OCI-LY3 (cell line): ENCODE data around the gene ACTR8.

Source experiments
- EZH2phosphoT487 ChIP-seq: fragments of 200-600 bp; shearing (Covaris generic); IDR thresholded peaks from 2 replicates; pipeline ENCODE4 v1.6.1; 2018; ENCODE audit warnings: antibody characterized with exemption, mixed run types, low read depth
- TF ChIP-seq, protein P1 (sequence below): fragments of 200-600, 300-600 bp; sonication (generic); IDR thresholded peaks from 2 replicates; pipeline ENCODE4 v1.5.1; 2014; ENCODE audit warnings: antibody characterized with exemption, low read length, low read depth

DNA sequence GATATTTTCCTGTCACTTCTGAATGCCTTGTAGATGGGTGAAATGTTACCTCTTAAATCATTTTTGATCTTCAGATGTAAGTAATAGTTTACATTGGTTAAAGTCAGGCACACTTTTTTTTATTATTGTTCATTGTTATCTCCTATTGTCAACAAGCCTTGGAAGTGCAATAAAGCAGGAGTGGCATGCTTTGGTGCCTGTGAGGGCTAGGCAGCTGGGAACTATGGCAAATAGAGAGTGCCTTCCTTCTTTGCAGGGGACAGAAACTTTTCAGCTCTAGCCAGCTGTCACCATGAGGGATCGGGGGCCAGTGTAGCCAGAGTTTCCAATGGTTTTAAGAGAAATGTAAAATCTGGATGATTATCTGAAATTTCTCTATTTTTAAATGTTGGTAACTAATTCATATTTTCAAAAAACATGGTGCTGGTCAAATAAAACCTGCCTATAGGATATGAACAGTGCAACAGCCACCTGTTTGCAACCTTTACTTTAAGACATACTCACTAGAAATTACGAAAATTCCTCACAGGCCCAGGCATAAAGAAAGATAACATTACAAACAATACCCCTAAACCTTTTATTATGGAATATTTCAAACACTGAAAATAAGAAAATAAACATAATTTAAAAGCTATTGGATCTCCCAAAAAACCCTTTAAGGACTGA is 18.8 kb upstream of the ACTR8 start:
- TF ChIP-seq, protein P1, sequence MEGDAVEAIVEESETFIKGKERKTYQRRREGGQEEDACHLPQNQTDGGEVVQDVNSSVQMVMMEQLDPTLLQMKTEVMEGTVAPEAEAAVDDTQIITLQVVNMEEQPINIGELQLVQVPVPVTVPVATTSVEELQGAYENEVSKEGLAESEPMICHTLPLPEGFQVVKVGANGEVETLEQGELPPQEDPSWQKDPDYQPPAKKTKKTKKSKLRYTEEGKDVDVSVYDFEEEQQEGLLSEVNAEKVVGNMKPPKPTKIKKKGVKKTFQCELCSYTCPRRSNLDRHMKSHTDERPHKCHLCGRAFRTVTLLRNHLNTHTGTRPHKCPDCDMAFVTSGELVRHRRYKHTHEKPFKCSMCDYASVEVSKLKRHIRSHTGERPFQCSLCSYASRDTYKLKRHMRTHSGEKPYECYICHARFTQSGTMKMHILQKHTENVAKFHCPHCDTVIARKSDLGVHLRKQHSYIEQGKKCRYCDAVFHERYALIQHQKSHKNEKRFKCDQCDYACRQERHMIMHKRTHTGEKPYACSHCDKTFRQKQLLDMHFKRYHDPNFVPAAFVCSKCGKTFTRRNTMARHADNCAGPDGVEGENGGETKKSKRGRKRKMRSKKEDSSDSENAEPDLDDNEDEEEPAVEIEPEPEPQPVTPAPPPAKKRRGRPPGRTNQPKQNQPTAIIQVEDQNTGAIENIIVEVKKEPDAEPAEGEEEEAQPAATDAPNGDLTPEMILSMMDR, result no peak
- TF ChIP-seq EZH2phosphoT487, result no peak
